GM13976 (cell line): Measurements from ENCODE around the gene ASPDH.
"Not testable (repeated sequence)": the region's sequence is repeated elsewhere in the genome, so short reads cannot be mapped to it uniquely, and the experiment has no call there.

Experiments used
- DNase-seq: peaks from one replicate; pipeline ENCODE4 v3.0.0; 2012; ENCODE audit warnings: low spot score
- in situ Hi-C: fragments of 300-500 bp; cut with MboI; formaldehyde crosslinking; loops from one replicate; pipeline ENCODE4 v1.12.0; 2022; ENCODE audit warnings: low sequenced_read_pairs, mixed read lengths, inconsistent platforms; ENCODE audit not compliant: unreplicated experiment
- TF ChIP-seq, protein P1 (sequence below): IDR thresholded peaks from 2 replicates; pipeline ENCODE4 v1.5.1; 2012; ENCODE audit warnings: borderline replicate concordance, mild to moderate bottlenecking; ENCODE audit not compliant: insufficient read depth; ENCODE audit errors: extremely low read depth, missing control alignments, control extremely low read depth

The ASPDH gene

DNA sequence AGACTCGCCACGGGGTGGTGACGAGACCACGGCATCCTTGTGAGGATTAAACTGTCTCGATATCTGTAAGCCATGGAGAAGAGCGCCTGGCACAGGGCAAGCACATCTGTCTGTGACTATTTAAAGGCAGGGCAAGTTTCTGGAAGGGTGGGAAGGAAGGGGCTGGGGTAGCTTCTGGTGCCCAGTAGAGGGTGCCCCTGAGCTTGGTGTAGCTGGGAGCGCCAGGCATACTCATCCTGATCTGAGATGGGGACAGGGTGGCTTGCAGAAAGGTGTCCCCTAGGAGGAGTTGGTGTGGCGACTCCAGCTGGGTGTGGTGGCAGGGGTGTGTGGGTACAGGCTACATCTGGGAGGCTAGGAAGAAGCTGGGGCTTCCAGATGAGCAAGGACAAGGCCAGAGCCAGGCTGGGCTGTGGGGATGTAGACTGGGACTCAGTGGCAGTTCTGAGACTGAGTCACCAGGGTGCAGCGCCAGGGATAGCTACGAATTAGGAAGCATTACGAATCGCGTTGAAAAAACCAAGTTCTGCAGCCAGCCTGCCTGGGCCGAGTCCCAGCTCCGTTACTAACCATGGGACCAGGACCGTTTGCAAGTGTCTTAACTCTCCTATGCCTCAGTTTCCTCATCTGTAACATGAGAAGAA, 23.1 kb upstream of the ASPDH start:
- no peak for DNase-seq
- TF ChIP-seq, protein P1, sequence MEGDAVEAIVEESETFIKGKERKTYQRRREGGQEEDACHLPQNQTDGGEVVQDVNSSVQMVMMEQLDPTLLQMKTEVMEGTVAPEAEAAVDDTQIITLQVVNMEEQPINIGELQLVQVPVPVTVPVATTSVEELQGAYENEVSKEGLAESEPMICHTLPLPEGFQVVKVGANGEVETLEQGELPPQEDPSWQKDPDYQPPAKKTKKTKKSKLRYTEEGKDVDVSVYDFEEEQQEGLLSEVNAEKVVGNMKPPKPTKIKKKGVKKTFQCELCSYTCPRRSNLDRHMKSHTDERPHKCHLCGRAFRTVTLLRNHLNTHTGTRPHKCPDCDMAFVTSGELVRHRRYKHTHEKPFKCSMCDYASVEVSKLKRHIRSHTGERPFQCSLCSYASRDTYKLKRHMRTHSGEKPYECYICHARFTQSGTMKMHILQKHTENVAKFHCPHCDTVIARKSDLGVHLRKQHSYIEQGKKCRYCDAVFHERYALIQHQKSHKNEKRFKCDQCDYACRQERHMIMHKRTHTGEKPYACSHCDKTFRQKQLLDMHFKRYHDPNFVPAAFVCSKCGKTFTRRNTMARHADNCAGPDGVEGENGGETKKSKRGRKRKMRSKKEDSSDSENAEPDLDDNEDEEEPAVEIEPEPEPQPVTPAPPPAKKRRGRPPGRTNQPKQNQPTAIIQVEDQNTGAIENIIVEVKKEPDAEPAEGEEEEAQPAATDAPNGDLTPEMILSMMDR = no peak
- in situ Hi-C loops = loop anchor here (25.0 kb wide), 1 partner anchor 251 kb away; the partner anchor contains the start of gene ACP4

DNA sequence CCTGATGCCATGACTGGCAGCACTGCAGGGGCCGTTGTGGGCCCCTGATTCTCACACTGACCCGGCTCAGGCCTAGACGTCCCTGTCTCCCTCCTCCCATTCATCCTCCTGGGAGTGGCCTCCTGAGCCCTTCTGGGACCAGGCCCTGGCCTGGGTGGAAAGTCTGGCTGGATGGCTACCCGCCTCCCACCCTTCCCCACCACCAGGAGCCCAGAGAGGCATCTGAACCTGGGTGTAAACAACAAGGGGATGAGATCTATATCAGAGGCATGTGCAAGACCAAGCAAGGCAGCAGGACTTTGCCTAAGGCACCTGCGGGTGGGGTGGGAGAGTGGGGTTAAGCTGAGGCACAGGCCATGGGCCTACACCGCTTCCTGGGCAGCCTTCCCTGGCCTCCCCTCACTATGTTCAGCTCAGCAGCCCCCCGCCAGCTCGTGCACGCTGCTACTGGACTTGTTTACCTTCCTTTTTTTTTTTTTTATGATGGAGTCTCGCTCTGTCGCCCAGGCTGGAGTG, 22.0 kb upstream of the ASPDH start:
- in situ Hi-C loops = loop anchor here (25.0 kb wide), 1 partner anchor 252 kb away; the partner anchor contains the start of gene ACP4
- TF ChIP-seq, protein P1 = no peak
- DNase-seq = no peak

DNA sequence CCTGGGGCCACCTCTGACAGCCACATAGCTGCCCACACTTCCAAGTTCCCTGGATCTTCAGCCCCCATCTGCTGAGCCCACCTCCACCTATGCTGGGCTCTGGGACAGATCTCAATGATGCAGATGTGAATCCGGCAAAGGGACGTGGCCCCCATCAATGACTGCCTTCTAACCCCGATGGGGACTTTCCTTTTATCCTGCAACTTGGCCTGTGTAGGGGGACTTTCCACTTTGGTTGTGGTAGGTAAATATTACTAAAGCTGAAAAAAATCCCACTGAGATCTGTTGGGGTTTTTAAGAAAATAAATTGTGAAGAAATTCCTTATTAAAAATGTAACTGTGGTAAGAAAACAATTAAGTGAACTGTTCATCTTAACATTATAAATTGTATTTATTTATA, 20.8 kb upstream of the ASPDH start:
- TF ChIP-seq, protein P1 = no peak
- DNase-seq = peak; percentile 66
- in situ Hi-C loops = loop anchor here (25.0 kb wide), 1 partner anchor 253 kb away; the partner anchor contains the start of gene ACP4

DNA sequence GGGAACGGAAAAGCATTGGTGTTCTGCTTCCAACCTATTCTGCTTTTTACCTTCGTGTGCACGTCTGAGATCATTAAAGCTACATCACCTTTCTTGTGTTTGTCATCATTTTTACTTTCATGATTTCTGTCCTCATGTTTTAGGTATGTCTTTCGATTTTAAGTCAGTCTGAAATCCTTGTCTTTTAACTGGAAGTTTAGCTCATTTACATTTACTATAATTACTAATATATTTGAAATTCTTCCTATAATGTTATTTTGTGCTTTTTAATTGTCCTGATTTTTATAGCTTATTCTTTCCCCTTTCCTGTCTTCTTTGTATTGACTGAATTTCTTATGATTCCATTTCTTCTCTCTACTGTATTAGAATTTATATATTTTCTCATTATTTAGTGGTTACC, 19.2 kb upstream of the ASPDH start:
- DNase-seq = no peak
- in situ Hi-C loops = loop anchor here (25.0 kb wide), 1 partner anchor 254 kb away; the partner anchor contains the start of gene ACP4
- TF ChIP-seq, protein P1 = no peak

DNA sequence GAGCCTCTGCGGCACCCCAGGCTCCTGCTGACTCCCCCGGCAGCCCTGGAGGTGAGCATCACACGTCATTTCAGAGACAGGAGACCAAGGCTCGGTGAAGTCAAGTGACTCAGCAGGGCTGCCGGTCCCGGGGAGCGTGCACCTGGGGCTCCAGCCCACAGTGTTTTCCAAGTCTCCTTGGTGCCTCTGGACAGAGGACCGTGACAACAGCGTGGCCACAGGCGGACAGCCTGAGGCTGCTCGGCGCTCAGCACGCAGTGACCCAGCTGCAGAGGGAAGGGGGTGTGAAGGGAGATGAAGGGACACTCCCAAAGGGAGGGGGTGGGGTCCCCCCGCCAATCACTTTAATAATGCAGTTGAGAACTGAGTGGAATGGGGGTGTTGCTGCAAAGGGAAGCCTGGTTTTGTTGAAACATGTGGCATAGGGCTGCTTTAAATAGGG, 17.5 kb upstream of the ASPDH start:
- TF ChIP-seq, protein P1 = no peak
- DNase-seq = no peak
- in situ Hi-C loops = loop anchor here (25.0 kb wide), 1 partner anchor 256 kb away; the partner anchor contains the start of gene ACP4

DNA sequence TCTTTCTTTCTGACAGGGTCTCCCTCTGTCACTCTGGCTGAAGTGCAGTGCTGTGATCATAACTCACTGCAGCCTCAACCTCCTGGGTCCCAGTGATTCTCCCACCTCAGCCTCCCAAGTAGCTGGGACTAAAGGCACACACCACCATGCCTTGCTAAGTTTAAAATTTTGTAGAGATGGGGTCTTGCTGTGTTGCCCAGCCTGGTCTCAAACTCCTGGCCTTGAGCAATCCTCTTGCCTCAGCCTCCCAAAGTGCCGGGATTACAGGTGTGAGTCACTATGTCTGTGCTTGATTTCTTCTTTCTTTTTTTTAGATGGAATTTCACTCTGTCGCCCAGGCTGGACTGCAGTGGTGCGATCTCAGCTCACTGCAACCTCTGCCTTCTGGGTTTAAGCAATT, 14.3 kb upstream of the ASPDH start:
- not testable (repeated sequence) for DNase-seq
- in situ Hi-C loops = loop anchor here (25.0 kb wide), 1 partner anchor 259 kb away; the partner anchor contains the start of gene ACP4

DNA sequence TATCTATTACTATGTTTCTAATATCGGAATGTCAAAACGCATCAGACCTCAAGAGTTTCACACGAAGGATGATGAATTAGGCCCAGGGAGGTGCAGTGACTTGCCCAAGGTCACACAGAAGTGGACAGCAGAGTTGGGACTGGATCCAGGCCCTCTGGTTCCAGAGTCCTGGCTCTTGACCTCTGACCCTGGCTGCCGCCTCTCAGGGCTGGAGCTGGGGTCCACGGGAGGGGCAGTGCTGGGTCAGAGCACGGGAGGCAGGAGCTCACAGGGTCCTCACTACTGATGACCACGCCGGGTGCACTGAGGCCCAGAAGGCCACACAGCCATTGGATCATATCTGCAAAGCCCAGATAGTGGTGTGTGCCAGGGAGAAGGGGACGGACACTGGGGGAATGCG, 9.2 kb upstream of the ASPDH start:
- in situ Hi-C loops = no loop called here
- no peak for DNase-seq
- TF ChIP-seq, protein P1 = no peak
